SK-N-MC (cell line): ENCODE results near the gene JUP.

ENCODE experiments used
- EZH2 ChIP-seq: fragments of 200-600 bp; sonication (generic); IDR thresholded peaks from one replicate; pipeline ENCODE4 v1.6.1; 2017; ENCODE audit warnings: antibody characterized with exemption
- FOXP2 ChIP-seq: optimal IDR thresholded peaks from 2 replicates; pipeline ENCODE3; 2011; ENCODE audit warnings: mild to moderate bottlenecking, moderate library complexity; ENCODE audit not compliant: insufficient read depth; ENCODE audit errors: extremely low read length, control extremely low read depth
- POLR2AphosphoS5 ChIP-seq: IDR thresholded peaks from 2 replicates; pipeline ENCODE4 v1.6.1; 2012; ENCODE audit warnings: mild to moderate bottlenecking, low read depth, low read length, borderline replicate concordance

DNA sequence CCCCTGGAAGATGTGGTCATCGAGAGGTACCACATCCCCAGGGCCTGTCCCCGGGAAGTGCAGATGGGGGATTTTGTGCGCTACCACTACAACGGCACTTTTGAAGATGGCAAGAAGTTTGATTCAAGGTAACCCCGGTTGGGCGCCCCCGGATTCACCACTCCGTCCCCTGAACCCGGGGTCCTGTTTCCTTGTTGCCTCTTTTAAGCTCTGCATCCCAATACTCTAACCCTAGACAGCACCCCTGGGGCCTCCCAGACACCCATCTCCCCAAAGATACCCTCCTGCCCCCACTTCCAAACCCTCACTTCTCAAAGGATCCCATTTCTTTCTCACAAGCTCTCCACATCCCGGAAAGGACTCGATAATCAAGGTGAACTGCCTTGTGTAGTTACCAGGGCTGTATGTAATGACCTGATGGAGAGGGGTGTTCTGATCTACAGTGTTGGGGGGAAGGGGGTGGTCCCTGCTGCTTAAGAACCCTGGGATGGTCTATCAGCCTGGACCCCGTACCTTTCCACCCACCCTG, 26.7 kb upstream of the JUP start:
- TF ChIP-seq EZH2 (no peak), POLR2AphosphoS5 (no peak), FOXP2 (no peak)
